ENCODE measurements around the gene CASZ1.

Gene CASZ1

DNA sequence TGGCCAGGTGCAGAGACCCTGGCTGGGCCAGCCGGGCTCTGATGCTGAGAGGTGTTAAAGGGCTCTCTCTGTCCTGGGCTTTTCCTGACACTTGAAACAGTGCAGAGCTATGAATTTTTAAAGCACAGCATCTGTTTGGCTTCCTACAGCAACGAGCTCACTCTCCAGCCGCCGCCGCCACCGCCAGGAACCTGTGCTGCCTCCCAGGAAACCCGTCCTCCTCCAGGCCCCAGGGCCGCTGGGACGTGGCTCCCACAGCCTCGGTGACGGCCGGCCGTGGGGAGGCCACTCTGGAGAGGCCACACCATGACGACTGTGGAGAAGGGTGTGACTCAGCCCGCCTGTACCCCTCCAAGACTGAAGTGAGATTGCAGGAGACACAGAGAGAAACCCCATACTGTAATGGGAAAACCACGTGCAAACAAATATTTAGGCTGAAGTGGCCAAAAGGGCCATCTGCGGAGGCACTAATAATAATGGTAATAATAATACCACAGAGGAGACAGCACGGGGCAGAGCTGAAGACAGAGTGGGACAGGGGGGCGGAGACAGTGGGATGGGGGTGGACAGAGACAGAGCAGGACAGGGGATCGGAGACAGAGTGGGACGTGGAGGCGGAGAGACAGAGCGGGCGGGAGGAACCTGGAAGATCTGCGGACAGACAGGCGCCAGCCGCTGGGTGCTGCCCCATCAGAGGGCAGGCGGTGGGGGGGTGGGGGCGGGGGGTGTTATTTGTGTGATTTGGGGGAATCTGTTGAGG is 139.2 kb downstream of the CASZ1 start:
- DNase-seq (ENCODE audit: low read depth, low spot score): no peak

DNA sequence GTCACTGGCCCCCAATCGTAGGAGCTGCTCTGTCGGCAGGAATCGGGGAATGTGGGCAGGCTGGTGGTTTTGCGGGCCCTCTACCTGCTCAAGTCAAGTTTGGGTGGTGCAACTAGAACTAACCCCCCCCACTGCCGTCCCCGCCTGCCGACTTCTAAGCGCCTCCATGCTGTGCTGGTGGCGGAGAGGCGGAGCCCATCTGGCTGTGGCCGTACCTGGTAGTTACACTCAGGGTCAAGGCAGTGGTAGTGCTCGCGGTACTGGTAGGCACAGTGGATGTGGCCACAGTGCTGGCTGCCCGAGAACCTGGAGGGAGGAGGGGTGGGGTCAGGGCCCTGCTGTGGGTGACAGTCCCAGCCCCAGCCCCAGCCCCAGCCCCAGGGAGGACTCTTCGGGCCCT is 140.0 kb downstream of the CASZ1 start:
- DNase-seq (ENCODE audit: low read depth, low spot score): no peak

DNA sequence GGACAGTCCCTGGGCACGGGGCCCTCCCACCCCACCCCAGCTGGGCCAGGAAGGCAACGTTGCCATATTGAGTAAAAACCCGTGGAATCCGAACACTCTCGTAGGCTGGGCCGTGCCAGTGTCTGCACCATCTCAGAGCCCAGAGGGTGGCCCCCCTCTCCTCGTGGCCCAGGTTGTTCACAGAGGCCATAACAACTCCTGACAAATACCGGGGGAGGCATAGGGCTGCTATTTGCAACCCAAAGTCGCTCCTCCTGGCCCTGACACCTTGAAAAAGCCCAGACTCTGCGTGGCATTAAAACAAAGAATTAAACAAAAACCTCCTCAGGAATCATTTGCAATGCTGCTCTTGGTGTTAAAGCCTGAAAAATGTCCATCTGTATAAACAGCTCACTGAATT is 141.4 kb downstream of the CASZ1 start:
- no peak for DNase-seq (ENCODE audit: low read depth, low spot score)

DNA sequence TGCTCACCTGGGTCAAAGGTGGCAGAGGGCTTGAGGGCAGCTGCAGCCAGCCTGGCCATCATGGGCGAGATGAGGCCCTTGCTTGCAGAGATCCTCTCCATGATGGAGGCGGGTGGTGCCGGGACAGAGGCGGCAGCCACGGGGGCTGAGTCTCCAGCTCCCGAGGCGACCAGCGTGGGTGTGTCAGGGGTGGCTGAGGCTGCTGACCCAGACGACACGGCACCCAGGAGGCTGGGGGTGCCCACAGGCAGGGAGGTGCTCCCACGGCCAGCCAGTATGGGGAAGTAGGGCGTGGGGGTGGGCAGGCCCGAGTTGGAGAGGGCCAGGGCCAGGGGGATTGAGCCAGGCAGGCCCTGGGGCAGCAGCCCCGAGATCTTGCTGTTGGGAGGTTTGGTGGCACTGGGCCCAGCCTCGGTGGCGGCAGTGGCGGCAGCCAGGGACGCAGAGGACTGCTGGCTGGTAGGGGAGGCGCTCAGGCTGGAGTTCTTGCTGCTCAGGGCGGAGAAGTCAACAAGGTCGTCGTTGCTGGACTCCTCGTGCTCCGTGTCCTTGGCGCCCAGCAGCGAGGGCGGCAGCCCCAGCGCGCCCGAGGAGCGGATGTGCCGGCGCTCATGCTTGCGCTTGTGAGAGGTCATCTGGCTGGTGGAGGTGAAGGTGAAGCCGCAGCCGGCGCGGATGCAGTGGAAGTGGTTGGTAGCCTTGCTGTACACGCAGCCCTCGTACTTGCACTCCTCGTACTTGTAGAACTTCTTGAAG is 142.9 kb downstream of the CASZ1 start:
- no peak for DNase-seq (ENCODE audit: low read depth, low spot score)

DNA sequence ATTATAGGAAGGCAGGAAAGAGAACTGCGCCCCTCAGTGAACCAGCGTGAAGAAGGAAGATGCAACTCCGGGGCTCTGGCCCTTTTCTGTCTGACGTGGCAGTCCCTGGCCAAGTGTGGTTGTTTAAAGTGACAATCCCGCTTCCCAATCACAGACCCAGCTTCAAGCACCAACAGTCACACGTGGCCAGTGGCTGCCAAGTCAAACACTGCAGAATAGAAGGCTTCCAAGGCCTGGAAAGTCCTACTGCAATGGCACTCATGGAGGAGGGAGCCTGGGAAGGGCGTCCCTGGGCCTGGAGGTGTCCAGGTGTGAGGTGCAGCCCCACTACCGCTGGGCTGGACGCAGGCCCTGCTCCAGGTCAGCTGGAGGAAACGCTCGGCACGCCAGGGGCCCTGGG is 143.8 kb downstream of the CASZ1 start:
- no peak for DNase-seq (ENCODE audit: low read depth, low spot score)

DNA sequence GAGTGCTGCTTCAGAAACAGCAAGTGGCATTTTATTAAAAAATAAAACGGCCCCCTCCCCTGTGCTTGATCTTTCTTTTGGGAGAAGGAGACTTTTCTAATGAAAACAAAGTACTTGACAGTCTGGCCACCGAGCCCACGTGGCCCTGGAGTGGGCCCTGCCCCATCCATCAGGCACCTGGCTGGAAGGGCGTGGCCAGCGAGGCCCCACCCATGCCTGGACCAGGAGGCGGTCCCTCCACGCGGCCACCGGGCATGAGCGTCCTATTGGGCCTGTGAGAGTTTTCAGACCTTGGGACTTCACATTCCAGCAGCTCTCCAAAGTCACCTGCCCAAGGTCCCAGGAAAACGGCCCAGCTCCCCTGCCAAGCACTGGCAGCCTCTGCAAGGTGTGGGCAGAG is 144.7 kb downstream of the CASZ1 start:
- DNase-seq (ENCODE audit: low read depth, low spot score): no peak

DNA sequence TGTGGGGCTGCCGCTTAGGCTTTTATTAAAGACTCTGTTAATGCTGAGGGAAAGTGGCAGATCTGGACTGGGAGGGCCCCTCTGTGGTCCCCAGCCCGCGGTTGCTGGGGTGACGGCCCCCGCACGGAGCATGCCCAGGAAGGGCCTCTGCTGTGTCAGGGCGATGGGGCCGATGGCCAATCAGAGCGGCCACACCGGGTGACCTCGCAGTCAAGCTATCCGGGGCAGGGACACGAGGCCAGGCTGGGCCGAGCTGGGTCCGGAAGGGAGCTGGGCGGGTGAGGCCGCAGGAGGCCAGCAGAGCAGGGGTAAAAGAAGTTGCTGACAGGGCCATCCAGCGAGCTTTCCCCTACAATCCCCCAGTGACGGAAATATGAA is 145.1 kb downstream of the CASZ1 start:
- no peak for DNase-seq (ENCODE audit: low read depth, low spot score)

DNA sequence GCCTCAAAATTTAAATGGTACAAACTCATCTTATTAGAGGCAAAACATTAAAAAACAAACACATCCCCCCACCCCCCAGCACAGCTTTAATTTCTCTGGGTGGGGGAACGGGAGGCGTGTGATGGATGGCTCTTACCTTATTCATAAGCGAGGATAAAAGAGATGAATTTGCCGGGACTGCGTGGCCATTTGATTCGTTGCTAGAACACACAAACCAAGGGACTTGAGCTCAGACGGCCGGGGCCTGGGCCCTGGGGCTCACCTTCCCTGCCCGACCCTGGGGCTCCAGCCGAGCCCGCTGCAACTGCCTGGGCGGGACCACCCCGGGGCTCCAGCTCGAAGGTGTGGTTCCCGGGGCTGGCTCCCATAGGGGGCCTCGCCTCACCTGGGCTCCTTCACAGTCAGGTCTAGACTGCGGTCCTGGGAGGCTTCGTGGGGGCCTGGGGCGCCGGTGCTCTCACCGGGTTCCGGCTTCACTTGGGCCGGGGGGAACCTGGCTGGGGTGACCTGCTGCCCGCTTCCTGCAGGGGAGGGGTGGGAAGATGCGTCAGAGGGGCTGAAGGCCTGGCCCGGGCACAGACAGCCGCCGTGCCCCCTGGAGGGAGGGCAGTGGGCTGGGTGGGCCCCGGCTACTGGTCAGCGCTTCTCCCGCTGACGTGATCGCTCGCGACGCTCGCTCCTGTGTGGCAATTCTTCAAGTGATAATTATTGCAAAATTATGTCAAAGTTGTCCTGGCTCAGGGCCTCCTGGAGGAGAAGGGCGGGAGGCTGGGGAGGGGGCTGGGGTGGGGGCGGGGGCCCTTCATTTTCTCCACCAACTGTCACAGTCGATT is 145.7 kb downstream of the CASZ1 start:
- no peak for DNase-seq (ENCODE audit: low read depth, low spot score)

DNA sequence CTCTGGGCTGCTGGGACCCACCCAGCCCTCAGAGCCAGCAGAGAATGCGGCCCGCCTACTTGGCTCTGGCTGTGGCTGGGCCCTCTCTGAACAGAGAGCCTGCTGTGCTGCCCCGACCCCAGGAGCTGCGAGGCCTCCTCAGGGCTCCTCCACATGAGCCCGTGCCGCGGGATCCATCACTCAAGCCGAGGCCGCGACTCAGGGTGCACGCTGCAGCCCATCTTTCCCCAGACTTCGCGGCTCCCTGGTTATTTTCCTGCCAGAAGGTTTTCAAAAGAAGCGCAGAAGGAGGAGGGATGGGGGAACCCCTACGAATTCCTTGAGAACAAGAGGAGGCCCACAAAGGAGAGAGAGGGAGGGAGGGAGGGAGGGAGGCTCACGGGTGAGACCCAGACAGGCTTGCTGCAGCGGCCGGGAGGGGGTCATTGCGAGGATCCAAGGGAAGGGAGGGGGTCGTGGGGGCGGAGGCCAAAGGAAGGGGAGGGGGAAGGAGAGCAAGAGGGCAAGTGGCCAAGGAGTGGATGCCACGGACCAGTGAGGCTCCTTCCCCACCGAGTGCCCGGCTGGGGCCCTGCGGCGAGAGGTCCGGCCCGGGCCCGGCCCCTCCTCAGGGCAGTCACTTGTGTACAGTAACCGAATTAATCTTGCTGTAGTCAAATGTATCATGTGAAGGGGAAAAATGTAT is 146.8 kb downstream of the CASZ1 start:
- no peak for DNase-seq (ENCODE audit: low read depth, low spot score)

DNA sequence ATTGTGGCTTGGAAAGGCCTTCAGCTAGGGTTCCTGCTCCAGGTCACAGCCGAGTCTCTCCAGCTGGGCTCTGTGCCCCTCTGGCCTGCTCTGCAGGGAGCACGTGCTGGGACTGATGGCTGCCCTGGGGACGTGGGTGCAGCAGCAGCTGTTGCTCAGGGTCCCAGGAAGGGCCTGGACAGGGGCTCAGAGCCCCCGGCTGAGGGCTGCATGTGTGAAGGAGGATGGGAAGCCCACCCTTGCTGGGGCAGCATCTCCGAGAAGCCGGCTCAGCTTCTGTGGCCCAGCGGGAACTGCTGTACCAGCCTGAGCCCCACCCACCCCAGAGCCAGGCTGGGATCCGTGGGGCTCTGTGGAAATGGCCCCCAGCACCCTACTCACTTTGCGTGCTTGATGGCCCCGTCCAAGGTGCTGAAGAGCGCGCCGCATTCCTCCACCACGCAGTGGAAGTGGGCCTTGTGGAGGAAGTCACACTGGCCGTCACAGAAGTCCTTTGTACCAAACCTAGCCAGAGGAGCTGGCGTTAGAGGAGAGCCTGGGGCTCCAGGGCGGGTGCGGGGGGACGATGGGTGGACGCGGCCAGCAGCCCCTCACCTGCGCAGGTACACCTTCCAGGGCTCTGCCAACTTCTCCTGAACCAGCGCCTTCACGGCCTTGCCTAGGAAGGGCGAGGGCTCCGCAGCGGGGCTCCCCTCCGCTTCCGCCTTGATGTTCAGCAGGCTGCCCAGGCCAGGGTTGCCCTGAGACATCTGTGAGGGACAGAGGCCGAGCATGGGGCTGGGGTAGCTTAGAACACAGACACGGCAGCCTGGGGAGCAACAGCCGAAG is 147.5 kb downstream of the CASZ1 start:
- no peak for DNase-seq (ENCODE audit: low read depth, low spot score)

DNA sequence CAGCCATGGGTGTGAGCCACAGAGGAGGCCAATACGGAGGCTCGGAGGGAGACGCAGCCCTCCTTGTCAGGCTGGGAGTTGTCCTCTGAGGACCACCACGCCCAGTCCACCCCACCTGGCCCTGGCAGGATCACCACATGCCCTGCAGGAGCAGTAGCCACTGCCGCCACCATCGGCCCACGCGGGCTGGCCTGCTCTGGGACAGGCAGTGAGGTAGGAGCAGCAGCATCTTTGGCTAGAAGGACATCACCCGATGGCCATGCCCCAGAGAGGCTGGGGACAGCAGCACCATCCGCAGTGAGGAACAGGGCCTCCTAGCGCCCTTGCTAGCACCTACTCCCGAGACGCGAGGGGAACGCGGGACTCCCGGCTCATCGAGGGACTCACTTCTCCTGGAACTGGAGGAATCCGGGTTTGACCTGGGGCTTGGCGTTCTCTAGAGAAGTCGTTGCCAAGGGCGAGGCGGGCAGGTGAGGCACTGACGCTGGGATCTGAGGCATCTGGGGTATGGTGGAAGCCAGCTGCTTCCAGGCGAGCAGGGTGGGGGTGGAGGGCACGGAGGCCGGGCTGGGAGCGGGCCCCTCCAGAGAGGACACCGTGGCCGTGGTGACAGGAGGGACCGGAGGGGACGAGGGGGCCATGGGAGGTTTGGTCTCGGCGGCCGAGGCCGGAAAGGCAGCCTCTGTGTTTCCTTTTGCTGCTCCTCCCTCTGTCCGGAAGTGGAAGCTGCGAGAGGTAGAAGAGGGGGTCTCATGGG is 148.9 kb downstream of the CASZ1 start:
- no peak for DNase-seq (ENCODE audit: low read depth, low spot score)

DNA sequence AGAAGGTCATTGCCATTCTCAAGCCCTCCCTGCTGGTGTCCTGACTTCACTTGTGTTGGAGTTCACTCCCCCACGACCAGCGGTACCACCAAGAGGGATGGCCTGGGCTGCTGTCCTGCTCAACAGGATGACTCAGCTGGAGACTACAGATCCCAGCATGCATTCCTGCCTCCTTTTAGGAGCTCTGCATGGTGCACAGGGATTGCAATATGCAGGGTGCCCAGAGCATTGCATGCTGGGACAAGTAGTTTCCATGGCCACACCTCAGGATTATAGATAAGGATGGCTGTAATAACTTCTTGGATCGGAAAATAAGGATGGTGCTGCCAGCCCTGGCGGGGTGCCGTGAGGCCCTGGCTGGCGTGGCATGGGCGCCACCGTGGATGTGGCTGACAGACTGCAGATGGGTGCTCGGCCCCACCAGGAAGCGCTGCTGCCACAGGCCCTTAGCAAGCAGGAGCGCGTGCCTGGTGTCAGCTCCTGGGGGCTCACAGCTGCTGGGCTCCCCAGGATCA is 150.0 kb downstream of the CASZ1 start:
- no peak for DNase-seq (ENCODE audit: low read depth, low spot score)

DNA sequence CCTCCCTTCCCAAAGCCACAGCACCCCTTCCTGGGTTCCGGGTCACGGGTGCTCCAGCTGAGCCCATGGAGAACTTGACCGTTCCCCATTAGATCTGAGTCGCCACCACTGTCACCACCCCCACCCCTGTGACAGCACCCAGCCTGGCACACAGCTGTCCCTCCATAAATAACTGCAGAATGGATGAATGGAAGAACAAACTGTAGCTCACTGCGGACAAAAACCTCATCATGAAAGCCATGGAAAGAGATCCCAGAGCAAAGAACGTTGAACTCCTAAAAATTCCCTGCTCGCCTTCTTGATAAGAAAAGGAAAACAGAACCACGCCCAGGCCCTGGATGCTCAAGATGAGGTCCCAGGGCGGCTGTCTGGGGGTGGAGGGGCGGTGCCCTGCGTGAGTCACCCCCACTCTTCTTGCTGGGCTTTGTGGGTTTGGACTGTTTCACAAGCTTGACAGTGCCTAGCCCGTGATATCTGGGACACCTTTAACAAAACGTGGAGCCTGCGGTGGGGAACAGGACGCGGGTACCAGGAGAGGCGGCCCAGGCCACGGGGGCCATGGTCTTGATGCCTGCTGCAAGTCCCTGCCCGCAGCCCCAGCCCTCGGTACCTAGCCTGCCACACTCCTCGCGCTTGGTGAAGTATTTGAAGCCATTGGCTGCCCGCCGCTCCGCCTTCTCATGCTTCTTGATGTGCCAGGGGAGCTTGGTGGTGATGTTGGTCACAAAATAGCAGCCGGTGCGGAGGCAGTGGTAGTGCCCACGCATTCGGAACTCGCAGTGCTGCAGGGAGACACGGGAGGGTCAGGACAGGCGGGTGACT is 151.9 kb downstream of the CASZ1 start:
- no peak for DNase-seq (ENCODE audit: low read depth, low spot score)

DNA sequence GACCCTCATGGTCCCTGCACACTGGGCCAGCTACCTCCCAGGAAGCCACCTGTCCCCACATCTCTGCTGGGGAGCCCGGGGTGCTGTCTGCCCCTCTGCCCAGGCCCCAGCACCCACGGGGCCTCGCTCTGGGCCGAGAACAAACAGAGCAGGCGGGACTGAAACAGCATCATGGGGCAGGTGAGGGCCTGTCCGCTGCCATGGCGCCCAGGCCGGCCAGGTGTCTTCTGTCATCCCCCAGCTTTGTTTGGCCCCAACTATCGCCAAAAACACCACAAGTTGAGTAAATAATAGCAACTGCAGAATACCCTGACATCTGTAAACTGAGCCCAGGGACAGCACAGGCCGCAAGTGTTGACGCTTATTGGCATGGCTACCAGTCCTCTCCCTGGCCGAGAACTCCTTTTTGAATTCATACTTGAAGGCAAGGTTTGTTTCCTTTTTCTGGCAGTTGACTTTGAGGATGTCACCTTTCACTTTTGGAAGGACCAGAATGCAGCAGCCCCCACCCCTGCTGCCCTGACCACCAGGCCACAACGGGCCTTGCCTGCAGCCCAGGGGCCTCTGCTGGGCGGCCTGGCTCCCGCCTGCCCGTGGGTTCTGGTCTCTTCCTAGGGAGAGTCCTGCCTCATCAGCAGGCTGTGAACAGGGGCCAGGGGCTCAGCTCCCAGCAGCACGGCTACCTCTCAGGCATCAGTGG is 152.7 kb downstream of the CASZ1 start:
- no peak for DNase-seq (ENCODE audit: low read depth, low spot score)

DNA sequence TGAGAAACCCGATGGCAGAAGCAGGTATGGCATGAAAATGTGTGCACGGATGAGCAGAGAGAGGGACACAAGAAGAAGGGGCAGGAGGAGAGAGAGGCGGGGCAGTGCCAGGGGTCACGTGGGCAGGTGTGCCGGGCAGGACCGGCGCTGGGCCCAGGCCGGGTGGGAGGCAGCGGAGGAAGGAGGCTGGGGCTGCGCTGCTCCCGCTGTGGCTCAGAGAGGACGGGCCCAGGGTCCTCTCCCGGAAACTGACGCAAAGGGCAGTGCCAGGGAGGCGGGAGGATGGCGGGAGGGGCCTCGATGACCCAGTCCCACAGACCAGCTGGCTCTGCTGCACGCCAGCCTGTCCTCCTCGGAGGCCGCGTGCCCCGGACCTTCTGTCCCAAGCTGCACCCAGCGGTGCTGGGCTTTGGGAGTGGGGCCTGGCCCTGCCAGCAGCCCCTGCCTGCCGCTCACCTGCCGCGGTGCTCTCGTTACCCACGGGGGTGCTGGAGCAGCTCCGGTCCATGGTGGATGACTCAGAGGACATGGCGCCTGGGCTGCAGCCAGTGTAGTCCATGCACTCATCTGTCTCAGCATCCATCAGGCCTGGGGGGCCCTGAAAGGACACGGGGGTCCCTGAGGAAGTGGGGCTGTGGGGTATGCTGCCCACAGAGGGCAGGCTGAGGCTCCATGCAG is 153.9 kb downstream of the CASZ1 start:
- no peak for DNase-seq (ENCODE audit: low read depth, low spot score)

DNA sequence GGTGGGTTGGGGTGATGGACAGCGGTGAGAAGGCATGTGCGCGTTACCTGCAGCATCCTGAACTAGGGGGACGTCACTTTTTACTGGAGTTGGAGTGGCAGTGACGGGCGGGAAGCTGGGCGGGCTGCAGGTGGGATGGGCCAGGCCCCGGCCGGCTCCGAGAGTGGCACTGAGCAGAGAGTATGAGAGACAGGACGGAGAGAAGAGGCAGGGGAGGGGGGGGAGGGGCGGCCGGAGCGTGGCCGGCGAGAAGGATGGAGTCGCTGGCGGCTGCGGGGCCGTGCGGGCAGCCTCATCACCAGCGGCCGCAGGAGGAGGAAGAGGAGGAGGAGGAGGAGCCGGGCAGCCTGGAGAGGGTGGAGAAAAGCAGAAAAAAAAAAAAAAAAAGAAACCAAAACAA is 154.5 kb downstream of the CASZ1 start:
- no peak for DNase-seq (ENCODE audit: low read depth, low spot score)

DNA sequence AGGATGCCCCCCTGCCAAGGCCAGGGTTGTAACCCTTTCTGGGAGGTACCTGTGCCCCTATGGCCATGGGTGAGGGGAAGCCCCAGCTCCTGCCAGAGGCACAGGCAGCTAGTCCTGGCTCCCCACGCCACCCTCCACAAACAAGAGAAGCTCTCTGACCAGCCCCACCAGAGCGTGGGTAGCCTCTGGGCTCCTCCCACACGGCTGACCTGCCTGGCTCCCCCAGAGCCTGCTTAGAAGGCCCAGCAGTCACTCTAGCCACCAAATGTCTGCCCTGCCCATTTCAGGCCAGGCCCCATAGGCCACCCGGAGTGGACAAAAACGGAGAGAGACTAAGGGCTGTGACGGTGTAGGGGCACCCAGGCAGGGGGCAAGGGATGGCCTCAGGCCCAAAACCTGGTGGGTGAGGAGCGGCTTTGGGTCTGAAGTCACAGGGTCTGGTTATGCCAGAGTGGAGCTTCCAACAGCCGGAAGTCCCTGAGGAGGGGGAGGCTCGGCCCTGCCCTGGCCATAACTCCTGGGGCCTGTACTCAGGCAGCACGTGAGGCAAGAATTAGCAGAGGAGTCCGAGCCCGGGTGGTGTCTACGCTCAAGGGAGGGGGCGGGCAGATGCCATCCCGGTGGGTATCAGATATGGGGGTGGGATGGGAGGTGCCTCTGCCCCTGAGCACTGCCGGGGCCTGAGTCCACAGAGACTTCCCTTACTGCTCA is 155.4 kb downstream of the CASZ1 start:
- no peak for DNase-seq (ENCODE audit: low read depth, low spot score)

Measured in activated naive CD8-positive, alpha-beta T cell treated with anti-CD3 and anti-CD28 coated beads, Interleukin-2, amount 50 U/mL, for 16 hours (primary cell).